ENCODE data around the gene C2orf81. TPM values are rescaled to one million over a fixed set of nuclear protein-coding genes. Genes with fewer than 3 reads are reported as not detected.

The C2orf81 gene
- polyA plus RNA-seq, 1 of the 3 experiments (the other 2 are of a cell fraction) = 2.5 TPM

DNA sequence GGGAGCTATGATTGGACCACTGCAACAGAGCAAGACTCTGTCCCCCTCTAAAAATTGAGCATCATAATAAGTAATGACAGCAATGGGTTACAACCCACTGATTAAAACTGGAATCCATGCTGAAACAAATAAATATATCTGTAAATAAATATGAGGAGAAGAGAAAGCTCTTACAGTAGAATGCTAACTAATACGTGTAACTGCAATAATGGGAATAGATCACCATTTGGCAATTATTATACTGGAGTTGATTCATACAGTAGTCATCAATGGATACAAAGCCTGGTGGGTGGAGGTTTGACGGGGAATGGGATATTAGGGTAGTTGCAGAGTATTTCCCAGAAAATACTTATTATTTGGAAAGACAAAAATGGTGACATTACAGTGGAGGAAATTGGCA, 27.4 kb upstream of the C2orf81 start:
- Histone ChIP-seq H2AFZ (ENCODE audit: low read depth) (no peak overlapping the region), H3K4me1 (ENCODE audit: control insufficient read depth in 1 of 2, insufficient read depth in 2 of 2, low read depth in 1 of 2, low read length in 1 of 2) (peaks cover 0 to 2% of the 10 kb centered on the region in 2 experiments; a peak in 1 of 4 replicates), H3K36me3 (replicated peaks in 1 of 2; ENCODE audit: control insufficient read depth in 1 of 2, insufficient read depth in 2 of 2, low read length in 1 of 2) (no peaks in the 10 kb centered on the region), H3F3A (replicated peaks; ENCODE audit: insufficient read depth) (peaks cover 12% of the 10 kb centered on the region), H3K9me3 (no peaks in the 10 kb centered on the region), H3K27ac (ENCODE audit: low read depth in 2 of 2, low read length in 1 of 2) (no peak overlapping the region), H3K9ac (no peak overlapping the region), H4K20me1 (ENCODE audit: insufficient read depth) (no peaks in the 10 kb centered on the region), H3K4me2 (no peak overlapping the region), H3K9me2 (no peaks in the 10 kb centered on the region), H3K4me3 (ENCODE audit: low read depth in 2 of 2, low read length in 1 of 2) (no peak overlapping the region), H3K79me2 (ENCODE audit: insufficient read depth) (no peaks in the 10 kb centered on the region), H3K27me3 (ENCODE audit: insufficient read depth) (no peaks in the 10 kb centered on the region)
- TF ChIP-seq, protein P1, sequence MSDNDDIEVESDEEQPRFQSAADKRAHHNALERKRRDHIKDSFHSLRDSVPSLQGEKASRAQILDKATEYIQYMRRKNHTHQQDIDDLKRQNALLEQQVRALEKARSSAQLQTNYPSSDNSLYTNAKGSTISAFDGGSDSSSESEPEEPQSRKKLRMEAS (IDR thresholded peaks at IDR 0.05; ENCODE audit: low read depth) = no peak
- TF ChIP-seq MEF2A (IDR thresholded peaks at IDR 0.05; ENCODE audit: borderline replicate concordance, low read depth) (no peak), NRF1 (IDR thresholded peaks at IDR 0.05; ENCODE audit: low read depth, low read length) (no peak), TEAD4 (IDR thresholded peaks at IDR 0.05; ENCODE audit: borderline replicate concordance, insufficient read depth) (no peak), YY1 (IDR thresholded peaks at IDR 0.05; ENCODE audit: low read depth) (no peak), JUND (IDR thresholded peaks at IDR 0.05) (no peak), TAF1 (IDR thresholded peaks at IDR 0.05; ENCODE audit: borderline replicate concordance, low read depth, low read length) (no peak), TCF12 (IDR thresholded peaks at IDR 0.05) (no peak), POLR2AphosphoS5 (IDR thresholded peaks at IDR 0.05; ENCODE audit: low read depth, low read length) (no peak)
- TF ChIP-seq, protein P2, sequence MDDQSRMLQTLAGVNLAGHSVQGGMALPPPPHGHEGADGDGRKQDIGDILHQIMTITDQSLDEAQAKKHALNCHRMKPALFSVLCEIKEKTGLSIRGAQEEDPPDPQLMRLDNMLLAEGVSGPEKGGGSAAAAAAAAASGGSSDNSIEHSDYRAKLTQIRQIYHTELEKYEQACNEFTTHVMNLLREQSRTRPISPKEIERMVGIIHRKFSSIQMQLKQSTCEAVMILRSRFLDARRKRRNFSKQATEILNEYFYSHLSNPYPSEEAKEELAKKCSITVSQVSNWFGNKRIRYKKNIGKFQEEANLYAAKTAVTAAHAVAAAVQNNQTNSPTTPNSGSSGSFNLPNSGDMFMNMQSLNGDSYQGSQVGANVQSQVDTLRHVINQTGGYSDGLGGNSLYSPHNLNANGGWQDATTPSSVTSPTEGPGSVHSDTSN (IDR thresholded peaks at IDR 0.05) = no peak
- TF ChIP-seq, protein P3, sequence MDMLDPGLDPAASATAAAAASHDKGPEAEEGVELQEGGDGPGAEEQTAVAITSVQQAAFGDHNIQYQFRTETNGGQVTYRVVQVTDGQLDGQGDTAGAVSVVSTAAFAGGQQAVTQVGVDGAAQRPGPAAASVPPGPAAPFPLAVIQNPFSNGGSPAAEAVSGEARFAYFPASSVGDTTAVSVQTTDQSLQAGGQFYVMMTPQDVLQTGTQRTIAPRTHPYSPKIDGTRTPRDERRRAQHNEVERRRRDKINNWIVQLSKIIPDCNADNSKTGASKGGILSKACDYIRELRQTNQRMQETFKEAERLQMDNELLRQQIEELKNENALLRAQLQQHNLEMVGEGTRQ (IDR thresholded peaks at IDR 0.05; ENCODE audit: borderline replicate concordance, low read depth, low read length) = no peak
- ChIA-PET CTCF (interaction anchor here (1.3 kb wide), 1 partner anchor 114 kb away, joined by 3 read pairs; no protein-coding TSS in a partner anchor), POLR2A (no interaction called here)
- no peak for DNase-seq
- 60% methylated on average over 2 of the region's 2 CpGs for WGBS (ENCODE audit: low lambda C conversion rate)

DNA sequence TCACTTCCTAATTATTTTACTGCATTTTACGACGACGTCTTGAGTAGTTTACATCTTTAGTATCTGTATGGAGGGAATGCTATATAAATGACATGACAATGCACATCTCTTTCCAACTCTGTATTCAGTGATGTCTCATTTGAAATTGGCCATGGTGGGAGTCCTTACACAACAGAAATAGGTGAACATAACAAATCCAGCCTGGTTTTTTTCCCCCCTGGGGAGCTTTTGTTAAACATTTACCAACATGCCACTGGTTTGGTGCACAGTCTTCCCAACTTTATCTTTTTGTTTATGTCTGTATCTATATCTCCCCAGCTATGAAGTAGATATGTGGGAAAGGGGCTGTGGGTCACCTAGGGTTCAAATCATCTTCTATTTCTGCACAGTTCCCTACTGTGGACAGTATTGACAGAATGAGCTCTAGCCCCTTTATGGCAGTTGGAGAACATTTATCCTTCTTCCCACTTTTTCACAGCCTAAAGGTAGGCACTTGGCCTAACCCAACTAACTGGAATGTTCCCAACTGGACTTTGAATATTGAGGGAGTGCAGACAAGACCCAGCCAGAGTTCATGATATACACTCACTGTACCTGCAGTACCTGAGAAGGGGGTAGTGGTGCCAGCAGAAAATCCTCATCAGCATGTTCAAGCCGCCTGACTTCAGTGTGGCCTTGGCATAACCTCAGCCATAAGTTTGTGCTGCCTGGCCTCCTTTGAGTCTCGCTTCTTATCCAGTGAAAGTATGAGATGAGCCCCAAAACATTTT, 26.0 kb upstream of the C2orf81 start:
- H3K79me2 ChIP-seq (ENCODE audit: insufficient read depth) = no peaks in the 10 kb centered on the region
- no peaks in the 10 kb centered on the region for H4K20me1 ChIP-seq (ENCODE audit: insufficient read depth)
- CTCF ChIA-PET = interaction anchor here (1.3 kb wide), 1 partner anchor 113 kb away, joined by 3 read pairs; no protein-coding TSS in a partner anchor
- H3K4me1 ChIP-seq (ENCODE audit: control insufficient read depth in 1 of 2, insufficient read depth in 2 of 2, low read depth in 1 of 2, low read length in 1 of 2) = peaks cover 0 to 3% of the 10 kb centered on the region in 2 experiments; a peak in 1 of 4 replicates
- H3K9me3 ChIP-seq = no peaks in the 10 kb centered on the region
- no peaks in the 10 kb centered on the region for H3K27me3 ChIP-seq (ENCODE audit: insufficient read depth)
- TF ChIP-seq ELF1 (IDR thresholded peaks at IDR 0.05) (no peak), FOSL2 (IDR thresholded peaks at IDR 0.05; ENCODE audit: borderline replicate concordance, low read depth) (no peak), FOXJ3 (CRISPR knock-in tag; IDR thresholded peaks at IDR 0.05) (no peak), TAF1 (IDR thresholded peaks at IDR 0.05; ENCODE audit: borderline replicate concordance, low read depth, low read length) (no peak), EP300 (IDR thresholded peaks at IDR 0.05; ENCODE audit: borderline replicate concordance in 1 of 2, low read depth in 1 of 2, low read length in 1 of 2) (no peak), EZH2phosphoT487 (IDR thresholded peaks at IDR 0.05; ENCODE audit: borderline replicate concordance, low read depth) (no peak), NFIC (IDR thresholded peaks at IDR 0.05; ENCODE audit: borderline replicate concordance) (no peak), JUND (IDR thresholded peaks at IDR 0.05) (no peak), MXI1 (IDR thresholded peaks at IDR 0.05; ENCODE audit: low read depth, low read length) (no peak), NRF1 (IDR thresholded peaks at IDR 0.05; ENCODE audit: low read depth, low read length) (no peak), GATA2 (CRISPR knock-in tag; IDR thresholded peaks at IDR 0.05) (no peak), TEAD4 (IDR thresholded peaks at IDR 0.05; ENCODE audit: borderline replicate concordance, insufficient read depth) (no peak), RAD21 (IDR thresholded peaks at IDR 0.05; ENCODE audit: low read length) (no peak)
- TF ChIP-seq, protein P1 (IDR thresholded peaks at IDR 0.05; ENCODE audit: low read depth) = no peak
- TF ChIP-seq, protein P4, sequence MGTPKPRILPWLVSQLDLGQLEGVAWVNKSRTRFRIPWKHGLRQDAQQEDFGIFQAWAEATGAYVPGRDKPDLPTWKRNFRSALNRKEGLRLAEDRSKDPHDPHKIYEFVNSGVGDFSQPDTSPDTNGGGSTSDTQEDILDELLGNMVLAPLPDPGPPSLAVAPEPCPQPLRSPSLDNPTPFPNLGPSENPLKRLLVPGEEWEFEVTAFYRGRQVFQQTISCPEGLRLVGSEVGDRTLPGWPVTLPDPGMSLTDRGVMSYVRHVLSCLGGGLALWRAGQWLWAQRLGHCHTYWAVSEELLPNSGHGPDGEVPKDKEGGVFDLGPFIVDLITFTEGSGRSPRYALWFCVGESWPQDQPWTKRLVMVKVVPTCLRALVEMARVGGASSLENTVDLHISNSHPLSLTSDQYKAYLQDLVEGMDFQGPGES (IDR thresholded peaks at IDR 0.05; ENCODE audit: low read depth, low read length) = no peak
- H3K9me2 ChIP-seq = no peaks in the 10 kb centered on the region
- no peak overlapping the region for H3K27ac ChIP-seq (ENCODE audit: low read depth in 2 of 2, low read length in 1 of 2)
- no peak overlapping the region for H3K4me2 ChIP-seq
- no peak overlapping the region for H2AFZ ChIP-seq (ENCODE audit: low read depth)
- POLR2A ChIA-PET = no interaction called here
- H3K4me3 ChIP-seq (ENCODE audit: low read depth in 2 of 2, low read length in 1 of 2) = no peak overlapping the region
- no peak for DNase-seq
- WGBS (ENCODE audit: low lambda C conversion rate) = 88% methylated on average over 5 of the region's 5 CpGs
- H3K36me3 ChIP-seq (replicated peaks in 1 of 2; ENCODE audit: control insufficient read depth in 1 of 2, insufficient read depth in 2 of 2, low read length in 1 of 2) = no peaks in the 10 kb centered on the region
- H3F3A ChIP-seq (replicated peaks; ENCODE audit: insufficient read depth) = peaks cover 6% of the 10 kb centered on the region
- H3K9ac ChIP-seq = no peak overlapping the region
